ENCODE data around the gene MAPRE3. TPM values are rescaled to one million over a fixed set of nuclear protein-coding genes. Genes with fewer than 3 reads are reported as not detected.

The MAPRE3 gene
- total RNA-seq, 4 donors from 2014 or later, result 8.5 to 18.6 (median 12.4) TPM

DNA sequence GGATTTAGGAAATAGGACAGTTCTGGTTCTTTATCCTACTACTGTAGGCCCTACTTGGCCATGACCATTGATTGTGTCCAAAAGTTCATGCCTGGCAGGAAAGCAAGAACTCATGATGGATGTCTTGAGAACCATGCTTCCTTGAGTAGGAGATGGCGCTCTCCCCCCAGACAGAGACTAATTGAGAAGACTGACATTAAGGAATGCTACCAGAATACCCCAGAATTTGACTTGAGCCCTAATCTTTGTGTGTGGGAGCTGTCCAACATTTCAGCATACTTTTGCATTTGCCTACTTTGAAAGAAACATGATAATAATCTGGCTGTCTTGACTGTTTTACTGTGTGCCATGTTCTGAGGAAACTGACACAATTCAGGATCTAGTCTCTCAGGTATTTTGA lies 23.3 kb downstream of the MAPRE3 start:
- H3K27ac ChIP-seq, result no peak overlapping the region
- no peak for TF ChIP-seq POLR2AphosphoS5 (IDR thresholded peaks at IDR 0.05)
- TF ChIP-seq, protein P1, sequence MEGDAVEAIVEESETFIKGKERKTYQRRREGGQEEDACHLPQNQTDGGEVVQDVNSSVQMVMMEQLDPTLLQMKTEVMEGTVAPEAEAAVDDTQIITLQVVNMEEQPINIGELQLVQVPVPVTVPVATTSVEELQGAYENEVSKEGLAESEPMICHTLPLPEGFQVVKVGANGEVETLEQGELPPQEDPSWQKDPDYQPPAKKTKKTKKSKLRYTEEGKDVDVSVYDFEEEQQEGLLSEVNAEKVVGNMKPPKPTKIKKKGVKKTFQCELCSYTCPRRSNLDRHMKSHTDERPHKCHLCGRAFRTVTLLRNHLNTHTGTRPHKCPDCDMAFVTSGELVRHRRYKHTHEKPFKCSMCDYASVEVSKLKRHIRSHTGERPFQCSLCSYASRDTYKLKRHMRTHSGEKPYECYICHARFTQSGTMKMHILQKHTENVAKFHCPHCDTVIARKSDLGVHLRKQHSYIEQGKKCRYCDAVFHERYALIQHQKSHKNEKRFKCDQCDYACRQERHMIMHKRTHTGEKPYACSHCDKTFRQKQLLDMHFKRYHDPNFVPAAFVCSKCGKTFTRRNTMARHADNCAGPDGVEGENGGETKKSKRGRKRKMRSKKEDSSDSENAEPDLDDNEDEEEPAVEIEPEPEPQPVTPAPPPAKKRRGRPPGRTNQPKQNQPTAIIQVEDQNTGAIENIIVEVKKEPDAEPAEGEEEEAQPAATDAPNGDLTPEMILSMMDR (IDR thresholded peaks at IDR 0.05), result no peak
- TF ChIP-seq EP300 (IDR thresholded peaks at IDR 0.05), result no peak
- TF ChIP-seq POLR2A (IDR thresholded peaks at IDR 0.05), result no peak
- no peak for ATAC-seq
- no peaks in the 10 kb centered on the region for H3K27me3 ChIP-seq
- H3K4me1 ChIP-seq, result peaks cover 0 to under 1% (median 0%) of the 10 kb centered on the region in 3 donors
- no peak overlapping the region for H3K4me3 ChIP-seq
- 29% methylated on average over 1 of the region's 1 CpG; no CpG with 5 or more reads in 1 of the 2 donors for WGBS, 2 donors (ENCODE audit: low coverage in 1 of 2)
- no peaks in the 10 kb centered on the region for H3K9me3 ChIP-seq
- H3K36me3 ChIP-seq, result no peaks in the 10 kb centered on the region

DNA sequence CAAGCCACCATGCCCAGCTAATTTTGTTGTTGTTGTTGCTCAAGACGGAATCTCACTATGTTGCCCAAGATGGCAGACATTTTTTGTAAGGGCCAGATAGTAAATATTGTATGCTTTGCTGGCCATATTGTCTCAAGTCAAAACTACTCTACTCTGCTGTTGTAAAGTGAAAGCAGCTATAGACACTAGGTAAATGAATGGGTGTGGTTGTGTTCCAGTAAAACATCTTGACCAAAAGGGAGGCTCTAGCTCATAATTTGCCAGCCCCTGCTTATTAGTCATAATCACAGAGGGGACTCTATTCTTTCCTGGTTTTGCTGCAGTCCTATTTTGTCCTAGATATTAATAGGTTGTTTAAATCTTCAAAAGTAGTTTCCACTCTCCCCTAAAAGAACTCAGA lies 24.5 kb downstream of the MAPRE3 start:
- no peaks in the 10 kb centered on the region for H3K9me3 ChIP-seq
- WGBS, 2 donors (ENCODE audit: low coverage in 1 of 2), result no CpG with 5 or more reads among the region's 1 CpG
- TF ChIP-seq EP300 (IDR thresholded peaks at IDR 0.05) (no peak), POLR2A (IDR thresholded peaks at IDR 0.05) (no peak), POLR2AphosphoS5 (IDR thresholded peaks at IDR 0.05) (no peak)
- TF ChIP-seq, protein P1 (IDR thresholded peaks at IDR 0.05), result no peak
- no peaks in the 10 kb centered on the region for H3K27me3 ChIP-seq
- no peak overlapping the region for H3K27ac ChIP-seq
- no peaks in the 10 kb centered on the region for H3K36me3 ChIP-seq
- H3K4me1 ChIP-seq, result no peaks in the 10 kb centered on the region
- no peak for ATAC-seq
- H3K4me3 ChIP-seq, result no peak overlapping the region

DNA sequence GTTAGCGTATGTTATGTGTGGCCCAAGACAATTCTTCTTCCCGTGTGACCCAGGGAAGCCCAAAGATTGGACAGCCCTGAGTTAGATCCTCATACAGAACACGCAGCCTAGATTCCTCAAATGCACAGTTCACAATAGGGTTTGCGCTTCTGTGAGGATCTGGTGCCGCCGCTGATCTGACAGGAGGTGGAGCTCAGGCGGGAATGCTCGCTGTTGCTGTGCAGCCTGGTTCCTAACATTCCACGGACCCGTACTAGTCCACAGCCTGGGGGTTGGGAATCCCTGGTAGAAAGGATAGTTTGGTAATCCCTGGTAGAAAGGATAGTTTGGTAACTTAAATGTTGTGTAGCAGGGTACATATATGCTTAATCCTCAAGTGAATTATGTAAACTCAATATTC lies 27.0 kb downstream of the MAPRE3 start:
- no peak overlapping the region for H3K4me3 ChIP-seq
- H3K4me1 ChIP-seq, result no peaks in the 10 kb centered on the region
- H3K9me3 ChIP-seq, result no peaks in the 10 kb centered on the region
- WGBS, 2 donors (ENCODE audit: low coverage in 1 of 2), result 80 to 100% methylated on average over 1 to 3 of the region's 10 CpGs
- H3K36me3 ChIP-seq, result no peaks in the 10 kb centered on the region
- H3K27me3 ChIP-seq, result no peaks in the 10 kb centered on the region
- TF ChIP-seq, protein P1 (IDR thresholded peaks at IDR 0.05), result no peak
- TF ChIP-seq POLR2A (IDR thresholded peaks at IDR 0.05) (no peak), POLR2AphosphoS5 (IDR thresholded peaks at IDR 0.05) (no peak), EP300 (IDR thresholded peaks at IDR 0.05) (no peak)
- no peak for ATAC-seq
- H3K27ac ChIP-seq, result no peak overlapping the region

DNA sequence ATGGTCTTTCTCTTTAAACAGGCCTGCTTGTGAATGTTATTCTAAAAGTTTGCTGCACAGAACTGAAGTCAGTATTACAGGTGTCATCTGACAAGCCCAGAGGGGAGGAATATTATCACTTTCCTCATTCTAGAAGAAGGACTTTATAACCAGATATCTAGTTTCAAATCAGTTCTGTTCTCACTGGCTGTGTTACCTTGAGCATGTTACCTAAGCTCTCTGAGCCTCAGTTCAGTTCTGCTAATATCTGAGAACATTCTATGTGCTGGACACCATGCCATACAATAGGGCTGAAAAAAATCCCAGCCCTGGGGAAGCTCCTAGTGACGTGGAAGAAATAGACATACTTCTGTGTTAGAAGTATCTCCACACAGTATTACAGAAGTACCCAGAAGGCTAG lies 27.9 kb downstream of the MAPRE3 start:
- Histone ChIP-seq H3K4me3 (no peak overlapping the region), H3K9me3 (no peaks in the 10 kb centered on the region), H3K4me1 (no peaks in the 10 kb centered on the region), H3K27me3 (no peaks in the 10 kb centered on the region), H3K36me3 (no peaks in the 10 kb centered on the region), H3K27ac (no peak overlapping the region)
- WGBS, 2 donors (ENCODE audit: low coverage in 1 of 2), result 75 to 83% methylated on average over 1 of the region's 1 CpG
- no peak for TF ChIP-seq POLR2AphosphoS5 (IDR thresholded peaks at IDR 0.05)
- TF ChIP-seq POLR2A (IDR thresholded peaks at IDR 0.05), result no peak
- TF ChIP-seq, protein P1 (IDR thresholded peaks at IDR 0.05), result no peak
- TF ChIP-seq EP300 (IDR thresholded peaks at IDR 0.05), result no peak
- ATAC-seq, result no peak

DNA sequence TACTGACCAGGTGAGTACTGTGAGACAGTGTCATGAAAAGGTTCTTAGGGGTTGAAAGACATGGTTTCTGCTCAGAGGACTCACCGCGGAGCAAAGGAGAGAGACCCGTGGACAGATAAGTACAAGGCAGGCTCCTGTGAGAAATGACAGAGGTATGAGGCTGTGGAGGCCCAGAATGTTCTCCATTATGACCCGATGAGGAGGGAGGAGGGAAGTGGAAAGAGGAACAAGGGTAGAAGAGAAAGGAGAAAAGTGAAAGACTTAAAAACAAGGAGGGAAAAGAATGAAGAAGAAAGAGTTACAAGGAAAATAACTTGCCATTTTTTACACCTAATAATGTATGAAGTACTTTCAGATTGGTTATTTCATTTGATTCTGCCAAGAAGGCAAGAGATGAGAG lies 29.8 kb downstream of the MAPRE3 start:
- WGBS, 2 donors (ENCODE audit: low coverage in 1 of 2), result 75 to 88% methylated on average over 4 of the region's 4 CpGs
- no peak for ATAC-seq
- TF ChIP-seq, protein P1 (IDR thresholded peaks at IDR 0.05), result no peak
- TF ChIP-seq EP300 (IDR thresholded peaks at IDR 0.05), result no peak
- no peak for TF ChIP-seq POLR2AphosphoS5 (IDR thresholded peaks at IDR 0.05)
- no peak for TF ChIP-seq POLR2A (IDR thresholded peaks at IDR 0.05)
- Histone ChIP-seq H3K27ac (no peak overlapping the region), H3K27me3 (no peaks in the 10 kb centered on the region), H3K4me1 (no peaks in the 10 kb centered on the region), H3K4me3 (no peak overlapping the region), H3K36me3 (no peaks in the 10 kb centered on the region), H3K9me3 (no peaks in the 10 kb centered on the region)
